OCI-LY7 (cell line): ENCODE measurements around the gene STARD9. TPM values are rescaled to one million over a fixed set of nuclear protein-coding genes. Genes with fewer than 3 reads are reported as not detected.

Experiments used
- BruUV-seq: library from RNA; stranded (reverse); fragments of 400-500 nt; replicated peaks from 2 replicates; lab custom pipeline; 2021; lab: Mats Ljungman, UMichigan
- CTCF ChIA-PET: fragments of 300-600 bp; sonication (Branson Sonifier 250); formaldehyde crosslinking; loops from one replicate; lab custom pipeline; 2022; ENCODE audit warnings: antibody characterized with exemption; ENCODE audit not compliant: unreplicated experiment; lab: Charles Lee
- POLR2A ChIA-PET: fragments of 300-600 bp; sonication (Branson Sonifier 250); formaldehyde crosslinking; loops from one replicate; lab custom pipeline; 2022; ENCODE audit warnings: antibody characterized with exemption; lab: Charles Lee
- DNase-seq: peaks from one replicate; pipeline ENCODE4 v3.0.0-alpha.2; 2015; ENCODE audit warnings: low spot score
- H2AFZ ChIP-seq: fragments of 200-600 bp; sonication (generic), shearing (Covaris generic); 2 replicates; pipeline ENCODE4 v1.6.1; 2014; ENCODE audit warnings: mild to moderate bottlenecking, antibody characterized with exemption, low read length, moderate library complexity
- H3K27ac ChIP-seq: fragments of 200-600 bp; sonication (generic); 2 replicates; pipeline ENCODE4 v1.5.1; 2014; ENCODE audit warnings: mixed run types, low read depth, mild to moderate bottlenecking, moderate library complexity, low read length, inconsistent platforms; ENCODE audit not compliant: poor library complexity, severe bottlenecking
- H3K36me3 ChIP-seq: fragments of 200-600 bp; sonication (generic); 2 replicates; pipeline ENCODE4 v1.6.1; 2014; ENCODE audit warnings: mild to moderate bottlenecking, antibody characterized with exemption, low read length, moderate library complexity, mixed read lengths; ENCODE audit not compliant: insufficient read depth
- H3K4me1 ChIP-seq: fragments of 200-600 bp; sonication (generic); 2 replicates; pipeline ENCODE4 v1.5.1; 2014; ENCODE audit warnings: mild to moderate bottlenecking, low read length; ENCODE audit not compliant: insufficient read depth, poor library complexity, severe bottlenecking
- H3K4me2 ChIP-seq: fragments of 200-600 bp; sonication (generic); 2 replicates; pipeline ENCODE4 v1.6.1; 2014; ENCODE audit warnings: mild to moderate bottlenecking, low read length
- H3K4me3 ChIP-seq: fragments of 200-600 bp; sonication (generic); 2 replicates; pipeline ENCODE4 v1.5.1; 2014; ENCODE audit warnings: mild to moderate bottlenecking, low read depth, low read length; ENCODE audit not compliant: poor library complexity, severe bottlenecking
- H3K79me2 ChIP-seq: fragments of 200-600 bp; sonication (generic); 2 replicates; pipeline ENCODE4 v1.6.1; 2016; ENCODE audit warnings: low read depth, mild to moderate bottlenecking, low read length, moderate library complexity, mixed read lengths; ENCODE audit not compliant: insufficient read depth
- H3K9me2 ChIP-seq: fragments of 200-600 bp; sonication (generic); 2 replicates; pipeline ENCODE4 v1.6.1; 2016; ENCODE audit warnings: mild to moderate bottlenecking, low read length, mixed read lengths; ENCODE audit not compliant: insufficient read depth
- H3K9me3 ChIP-seq: fragments of 200-600 bp; sonication (generic); 2 replicates; pipeline ENCODE4 v1.6.1; 2014; ENCODE audit warnings: mild to moderate bottlenecking, mixed run types, low read length, mixed read lengths
- H4K20me1 ChIP-seq: fragments of 200-600 bp; sonication (generic); 2 replicates; pipeline ENCODE4 v1.6.1; 2014; ENCODE audit warnings: mild to moderate bottlenecking, antibody characterized with exemption, low read length, moderate library complexity, mixed read lengths; ENCODE audit not compliant: insufficient read depth
- CTCF ChIP-seq: fragments of 200-600 bp; sonication (generic); conservative IDR thresholded peaks from 2 replicates; pipeline ENCODE4 v1.5.1; 2014; ENCODE audit warnings: mild to moderate bottlenecking, antibody characterized with exemption, low read length, moderate library complexity, mixed read lengths
- EZH2phosphoT487 ChIP-seq: fragments of 200-600 bp; sonication (generic); IDR thresholded peaks from 2 replicates; pipeline ENCODE4 v1.6.1; 2018; ENCODE audit warnings: low read depth, borderline replicate concordance, mild to moderate bottlenecking, mixed run types, antibody characterized with exemption, low read length, moderate library complexity, mixed read lengths
- intact Hi-C: fragments of 100-400 bp; cut with micrococcal nuclease; formaldehyde crosslinking; loops from one replicate; pipeline ENCODE4 v1.10.0; 2022; ENCODE audit not compliant: unreplicated experiment
- total RNA-seq, 2 experiments: library from RNA; depleted of rRNA in 1 of 2; stranded (reverse); fragments of >200 nt in 1 of 2; shearing (Covaris generic) in 1 of 2; gene quantifications; 2 replicates each; pipeline ENCODE4 v1.2.3, GENCODE V29; 2014 to 2022

Gene STARD9
- total RNA-seq, 2 experiments from 2014 or later, result 8.9 to 15.3 TPM

- Histone ChIP-seq H3K4me1 (peaks cover 51% of the 10 kb centered on the region), H3K36me3 (peaks cover 44% of the 10 kb centered on the region), H3K4me3 (no peak overlapping the region), H3K4me2 (no peak overlapping the region), H4K20me1 (no peaks in the 10 kb centered on the region), H2AFZ (no peak overlapping the region), H3K9me3 (peaks cover 25% of the 10 kb centered on the region), H3K9me2 (no peaks in the 10 kb centered on the region), H3K79me2 (no peaks in the 10 kb centered on the region), H3K27ac (no peak overlapping the region)
- BruUV-seq, result no TSS peak
- DNase-seq, result no peak
- CTCF ChIA-PET, result no interaction called here
- intact Hi-C loops, result no loop called here
- POLR2A ChIA-PET, result no interaction called here
- TF ChIP-seq CTCF (no peak), EZH2phosphoT487 (no peak)
Observed at GRCh38 chr15:42602501-42602900, 27.1 kb downstream of the STARD9 start.

GRCh38 chr15:42603978-42604377, 28.6 kb downstream of the STARD9 start:
- H3K9me2 ChIP-seq, result no peaks in the 10 kb centered on the region
- DNase-seq, result no peak
- no TSS peak for BruUV-seq
- peak overlapping the region; percentile 83 for H3K27ac ChIP-seq
- H3K9me3 ChIP-seq, result peaks cover 25% of the 10 kb centered on the region
- H3K4me3 ChIP-seq, result no peak overlapping the region
- peak overlapping the region; percentile 55; the same call in 1 of the 2 replicates for H3K4me2 ChIP-seq
- ChIA-PET POLR2A (no interaction called here), CTCF (no interaction called here)
- peaks cover 44% of the 10 kb centered on the region for H3K36me3 ChIP-seq
- TF ChIP-seq CTCF, result no peak
- no peak for TF ChIP-seq EZH2phosphoT487
- no peaks in the 10 kb centered on the region for H4K20me1 ChIP-seq
- peaks cover 66% of the 10 kb centered on the region for H3K4me1 ChIP-seq
- no peaks in the 10 kb centered on the region for H3K79me2 ChIP-seq
- H2AFZ ChIP-seq, result no peak overlapping the region
- intact Hi-C loops, result no loop called here

GRCh38 chr15:42604894-42605744, 29.7 kb downstream of the STARD9 start:
- peaks cover 35% of the 10 kb centered on the region for H3K36me3 ChIP-seq
- peak overlapping the region; percentile 16 for H3K4me3 ChIP-seq
- H3K4me2 ChIP-seq, result peak overlapping the region; percentile 55
- no peaks in the 10 kb centered on the region for H4K20me1 ChIP-seq
- H3K79me2 ChIP-seq, result no peaks in the 10 kb centered on the region
- intact Hi-C loops, result loop anchor here (5.0 kb wide), 1 partner anchor 42 kb away; no protein-coding TSS in a partner anchor
- peaks cover 25% of the 10 kb centered on the region for H3K9me3 ChIP-seq
- no TSS peak for BruUV-seq
- peak overlapping the region; percentile 83 for H3K27ac ChIP-seq
- H3K9me2 ChIP-seq, result no peaks in the 10 kb centered on the region
- POLR2A ChIA-PET, result interaction anchor here (0.6 to 1.2 kb wide), 4 partner anchors 12 to 114 kb away, joined by 3 to 5 read pairs (median 4); partner anchors contain the start of gene ZNF106
- DNase-seq, result peak; percentile 94
- H3K4me1 ChIP-seq, result peaks cover 70% of the 10 kb centered on the region
- TF ChIP-seq EZH2phosphoT487, result no peak
- CTCF ChIA-PET, result no interaction called here
- no peak overlapping the region; the same call in 1 of the 2 replicates for H2AFZ ChIP-seq
